Measurements from ENCODE around the gene OR52E5. TPM values are rescaled to one million over a fixed set of nuclear protein-coding genes. Genes with fewer than 3 reads are reported as not detected.

The OR52E5 gene
- total and polyA plus RNA-seq, 10 of the 15 experiments (the other 5 are each of a cell fraction or from before 2014, with no cell fraction given), result not detected

GRCh38 chr11:5910540-5910939 lies 17.5 kb downstream of the OR52E5 start:
- Histone ChIP-seq H3K79me2 (ENCODE audit: control insufficient read depth, insufficient read depth, low read length) (no peaks in the 10 kb centered on the region), H4K20me1 (ENCODE audit: control insufficient read depth, insufficient read depth) (no peaks in the 10 kb centered on the region), H3K9ac (ENCODE audit: control insufficient read depth, insufficient read depth, low read length) (no peak overlapping the region), H3K36me3 (ENCODE audit: control insufficient read depth in 2 of 2, insufficient read depth in 2 of 2, low read length in 1 of 2) (no peaks in the 10 kb centered on the region), H3K27me3 (replicated peaks in 1 of 2; ENCODE audit: control insufficient read depth in 2 of 2, insufficient read depth in 2 of 2, low read length in 1 of 2) (no peaks in the 10 kb centered on the region), H2AFZ (ENCODE audit: control insufficient read depth, low read depth, low read length) (no peak overlapping the region), H3K4me3 (no peak overlapping the region), H3K4me1 (ENCODE audit: control insufficient read depth, insufficient read depth, low read length) (no peaks in the 10 kb centered on the region), H3K9me3 (replicated peaks; ENCODE audit: control insufficient read depth, insufficient read depth, low read length) (no peaks in the 10 kb centered on the region), H3K4me2 (ENCODE audit: control insufficient read depth, insufficient read depth) (no peak overlapping the region), H3K27ac (ENCODE audit: control insufficient read depth, insufficient read depth) (no peak overlapping the region)
- no TSS peak for BruUV-seq (replicated peaks)
- ChIA-PET RAD21 (ENCODE audit: unreplicated experiment) (no interaction called here), CTCF (no interaction called here), SMC1A (ENCODE audit: uncharacterized antibody, unreplicated experiment) (no interaction called here), POLR2A (no interaction called here)
- in situ Hi-C loops (cut with MboI) (no loop called here), intact Hi-C loops (cut with micrococcal nuclease; ENCODE audit: unreplicated experiment) (no loop called here)
- DNase-seq (ENCODE audit: low read depth, low spot score), result no peak
- no peak for ATAC-seq
- WGBS (ENCODE audit: insufficient coverage, insufficient replicate concordance, low lambda C conversion rate, missing lambda C conversion rate), result 5% methylated on average over 2 of the region's 2 CpGs
- no peak for FAIRE-seq
- no peak for TF ChIP-seq SPI1 (IDR thresholded peaks at IDR 0.05; ENCODE audit: borderline replicate concordance, insufficient read depth, low read depth, low read length)
- no peak for TF ChIP-seq POLR2AphosphoS5 (IDR thresholded peaks at IDR 0.05; ENCODE audit: low read length)
- TF ChIP-seq HSF1 (IDR thresholded peaks at IDR 0.05; ENCODE audit: low read depth, low read length), result no peak
- no peak for TF ChIP-seq IRF3 (IDR thresholded peaks at IDR 0.05)
- TF ChIP-seq, protein P1, sequence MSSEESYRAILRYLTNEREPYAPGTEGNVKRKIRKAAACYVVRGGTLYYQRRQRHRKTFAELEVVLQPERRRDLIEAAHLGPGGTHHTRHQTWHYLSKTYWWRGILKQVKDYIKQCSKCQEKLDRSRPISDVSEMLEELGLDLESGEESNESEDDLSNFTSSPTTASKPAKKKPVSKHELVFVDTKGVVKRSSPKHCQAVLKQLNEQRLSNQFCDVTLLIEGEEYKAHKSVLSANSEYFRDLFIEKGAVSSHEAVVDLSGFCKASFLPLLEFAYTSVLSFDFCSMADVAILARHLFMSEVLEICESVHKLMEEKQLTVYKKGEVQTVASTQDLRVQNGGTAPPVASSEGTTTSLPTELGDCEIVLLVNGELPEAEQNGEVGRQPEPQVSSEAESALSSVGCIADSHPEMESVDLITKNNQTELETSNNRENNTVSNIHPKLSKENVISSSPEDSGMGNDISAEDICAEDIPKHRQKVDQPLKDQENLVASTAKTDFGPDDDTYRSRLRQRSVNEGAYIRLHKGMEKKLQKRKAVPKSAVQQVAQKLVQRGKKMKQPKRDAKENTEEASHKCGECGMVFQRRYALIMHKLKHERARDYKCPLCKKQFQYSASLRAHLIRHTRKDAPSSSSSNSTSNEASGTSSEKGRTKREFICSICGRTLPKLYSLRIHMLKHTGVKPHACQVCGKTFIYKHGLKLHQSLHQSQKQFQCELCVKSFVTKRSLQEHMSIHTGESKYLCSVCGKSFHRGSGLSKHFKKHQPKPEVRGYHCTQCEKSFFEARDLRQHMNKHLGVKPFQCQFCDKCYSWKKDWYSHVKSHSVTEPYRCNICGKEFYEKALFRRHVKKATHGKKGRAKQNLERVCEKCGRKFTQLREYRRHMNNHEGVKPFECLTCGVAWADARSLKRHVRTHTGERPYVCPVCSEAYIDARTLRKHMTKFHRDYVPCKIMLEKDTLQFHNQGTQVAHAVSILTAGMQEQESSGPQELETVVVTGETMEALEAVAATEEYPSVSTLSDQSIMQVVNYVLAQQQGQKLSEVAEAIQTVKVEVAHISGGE (CRISPR knock-in tag; IDR thresholded peaks at IDR 0.05), result no peak
- no peak for TF ChIP-seq CREB1 (IDR thresholded peaks at IDR 0.05; ENCODE audit: low read depth)
- no peak for TF ChIP-seq HDGF (IDR thresholded peaks at IDR 0.05)
- no peak for TF ChIP-seq MTA3 (IDR thresholded peaks at IDR 0.05; ENCODE audit: borderline replicate concordance, low read length)
- TF ChIP-seq, protein P2, sequence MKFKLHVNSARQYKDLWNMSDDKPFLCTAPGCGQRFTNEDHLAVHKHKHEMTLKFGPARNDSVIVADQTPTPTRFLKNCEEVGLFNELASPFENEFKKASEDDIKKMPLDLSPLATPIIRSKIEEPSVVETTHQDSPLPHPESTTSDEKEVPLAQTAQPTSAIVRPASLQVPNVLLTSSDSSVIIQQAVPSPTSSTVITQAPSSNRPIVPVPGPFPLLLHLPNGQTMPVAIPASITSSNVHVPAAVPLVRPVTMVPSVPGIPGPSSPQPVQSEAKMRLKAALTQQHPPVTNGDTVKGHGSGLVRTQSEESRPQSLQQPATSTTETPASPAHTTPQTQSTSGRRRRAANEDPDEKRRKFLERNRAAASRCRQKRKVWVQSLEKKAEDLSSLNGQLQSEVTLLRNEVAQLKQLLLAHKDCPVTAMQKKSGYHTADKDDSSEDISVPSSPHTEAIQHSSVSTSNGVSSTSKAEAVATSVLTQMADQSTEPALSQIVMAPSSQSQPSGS (IDR thresholded peaks at IDR 0.05; ENCODE audit: low read length), result no peak
- TF ChIP-seq, protein P3, sequence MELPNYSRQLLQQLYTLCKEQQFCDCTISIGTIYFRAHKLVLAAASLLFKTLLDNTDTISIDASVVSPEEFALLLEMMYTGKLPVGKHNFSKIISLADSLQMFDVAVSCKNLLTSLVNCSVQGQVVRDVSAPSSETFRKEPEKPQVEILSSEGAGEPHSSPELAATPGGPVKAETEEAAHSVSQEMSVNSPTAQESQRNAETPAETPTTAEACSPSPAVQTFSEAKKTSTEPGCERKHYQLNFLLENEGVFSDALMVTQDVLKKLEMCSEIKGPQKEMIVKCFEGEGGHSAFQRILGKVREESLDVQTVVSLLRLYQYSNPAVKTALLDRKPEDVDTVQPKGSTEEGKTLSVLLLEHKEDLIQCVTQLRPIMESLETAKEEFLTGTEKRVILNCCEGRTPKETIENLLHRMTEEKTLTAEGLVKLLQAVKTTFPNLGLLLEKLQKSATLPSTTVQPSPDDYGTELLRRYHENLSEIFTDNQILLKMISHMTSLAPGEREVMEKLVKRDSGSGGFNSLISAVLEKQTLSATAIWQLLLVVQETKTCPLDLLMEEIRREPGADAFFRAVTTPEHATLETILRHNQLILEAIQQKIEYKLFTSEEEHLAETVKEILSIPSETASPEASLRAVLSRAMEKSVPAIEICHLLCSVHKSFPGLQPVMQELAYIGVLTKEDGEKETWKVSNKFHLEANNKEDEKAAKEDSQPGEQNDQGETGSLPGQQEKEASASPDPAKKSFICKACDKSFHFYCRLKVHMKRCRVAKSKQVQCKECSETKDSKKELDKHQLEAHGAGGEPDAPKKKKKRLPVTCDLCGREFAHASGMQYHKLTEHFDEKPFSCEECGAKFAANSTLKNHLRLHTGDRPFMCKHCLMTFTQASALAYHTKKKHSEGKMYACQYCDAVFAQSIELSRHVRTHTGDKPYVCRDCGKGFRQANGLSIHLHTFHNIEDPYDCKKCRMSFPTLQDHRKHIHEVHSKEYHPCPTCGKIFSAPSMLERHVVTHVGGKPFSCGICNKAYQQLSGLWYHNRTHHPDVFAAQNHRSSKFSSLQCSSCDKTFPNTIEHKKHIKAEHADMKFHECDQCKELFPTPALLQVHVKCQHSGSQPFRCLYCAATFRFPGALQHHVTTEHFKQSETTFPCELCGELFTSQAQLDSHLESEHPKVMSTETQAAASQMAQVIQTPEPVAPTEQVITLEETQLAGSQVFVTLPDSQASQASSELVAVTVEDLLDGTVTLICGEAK (IDR thresholded peaks at IDR 0.05; ENCODE audit: borderline replicate concordance), result no peak
- TF ChIP-seq PML (IDR thresholded peaks at IDR 0.05; ENCODE audit: low read length), result no peak
- TF ChIP-seq BRCA1 (IDR thresholded peaks at IDR 0.05; ENCODE audit: low read depth, low read length), result no peak
- TF ChIP-seq NFIC (IDR thresholded peaks at IDR 0.05; ENCODE audit: low read depth, low read length), result no peak
